ENCODE measurements around the gene PPM1J. TPM values are rescaled to one million over a fixed set of nuclear protein-coding genes. Genes with fewer than 3 reads are reported as not detected.
"Not testable (repeated sequence)": the region's sequence is repeated elsewhere in the genome, so short reads cannot be mapped to it uniquely, and the experiment has no call there.

PPM1J gene
- polyA plus RNA-seq, 3 donors = 0.28 to 0.75 (median 0.69) TPM

DNA sequence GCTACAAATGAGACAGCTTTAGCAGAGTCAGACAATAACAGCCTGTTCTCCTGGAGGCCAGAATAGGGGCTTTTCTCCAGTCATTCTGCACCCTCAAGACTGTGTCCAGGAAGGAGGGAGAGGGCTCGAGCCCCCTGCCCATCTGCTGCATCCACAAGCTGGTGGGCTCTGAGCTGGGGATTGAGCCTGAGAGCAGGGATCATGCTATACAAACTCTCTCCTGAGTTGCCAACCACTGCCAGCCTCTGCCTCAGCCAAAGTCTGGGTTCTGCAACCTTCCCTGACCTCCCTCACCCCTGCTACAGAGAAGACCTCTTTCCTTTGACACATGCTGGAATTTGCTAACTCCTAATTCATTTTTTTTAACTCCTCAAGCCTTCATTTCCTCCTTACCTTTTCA, 14.8 kb upstream of the PPM1J start:
- H3K27ac ChIP-seq (ENCODE audit: low read depth in 1 of 2, low read length in 2 of 2) = no peak overlapping the region
- no peak overlapping the region for H3K4me2 ChIP-seq (replicated peaks; ENCODE audit: extremely low read depth, low read length, poor library complexity, severe bottlenecking)
- intact Hi-C loops (cut with micrococcal nuclease) = no loop called here
- Mint-ChIP-seq H3K27me3 (ENCODE audit: low read depth in 3 of 3) (peaks cover 3 to 7% (median 5%) of the 10 kb centered on the region in 3 donors), H3K4me1 (peaks cover 10% of the 10 kb centered on the region), H3K9me3 (no peaks in the 10 kb centered on the region), H3K36me3 (no peaks in the 10 kb centered on the region), H3K4me3 (no peak overlapping the region), H3K27ac (no peak overlapping the region)
- no peaks in the 10 kb centered on the region for H3K9me3 ChIP-seq (replicated peaks in 1 of 2; ENCODE audit: control insufficient read depth in 1 of 2, insufficient read depth in 1 of 2, low read length in 2 of 2)
- no peaks in the 10 kb centered on the region for H4K20me1 ChIP-seq (ENCODE audit: insufficient read depth, low read length)
- DNase-seq = no peak
- H3K27me3 ChIP-seq (ENCODE audit: control insufficient read depth in 2 of 2, insufficient read depth in 2 of 2, low read length in 2 of 2) = no peaks in the 10 kb centered on the region
- no peaks in the 10 kb centered on the region for H3K36me3 ChIP-seq (replicated peaks in 1 of 2; ENCODE audit: control insufficient read depth in 1 of 2, insufficient read depth in 2 of 2, low read length in 2 of 2)
- H3K9ac ChIP-seq (ENCODE audit: insufficient read depth, low read length, poor library complexity, severe bottlenecking) = no peak overlapping the region
- H3K4me3 ChIP-seq (replicated peaks in 1 of 3; ENCODE audit: low read depth in 2 of 3, low read length in 3 of 3) = no peak overlapping the region
- no peak overlapping the region for H2AFZ ChIP-seq (ENCODE audit: insufficient read depth, low read depth, low read length, poor library complexity, severe bottlenecking)
- no peak for TF ChIP-seq CTCF (IDR thresholded peaks at IDR 0.05)
- no peaks in the 10 kb centered on the region for H3K79me2 ChIP-seq (ENCODE audit: insufficient read depth, low read length)
- WGBS (ENCODE audit: insufficient coverage) = 100% methylated on average over 1 of the region's 1 CpG
- H3K4me1 ChIP-seq (ENCODE audit: control insufficient read depth in 1 of 2, insufficient read depth in 2 of 2, low read length in 2 of 2) = no peaks in the 10 kb centered on the region

- H3K4me3 ChIP-seq (replicated peaks in 1 of 3; ENCODE audit: low read depth in 2 of 3, low read length in 3 of 3); H3K79me2 ChIP-seq (ENCODE audit: insufficient read depth, low read length); H3K27ac Mint-ChIP-seq; H3K9ac ChIP-seq (ENCODE audit: insufficient read depth, low read length, poor library complexity, severe bottlenecking); H3K36me3 ChIP-seq (replicated peaks in 1 of 2; ENCODE audit: control insufficient read depth in 1 of 2, insufficient read depth in 2 of 2, low read length in 2 of 2); intact Hi-C loops (cut with micrococcal nuclease); DNase-seq; H3K4me1 ChIP-seq (ENCODE audit: control insufficient read depth in 1 of 2, insufficient read depth in 2 of 2, low read length in 2 of 2); H3K27me3 Mint-ChIP-seq (ENCODE audit: low read depth in 3 of 3); H3K27me3 ChIP-seq (ENCODE audit: control insufficient read depth in 2 of 2, insufficient read depth in 2 of 2, low read length in 2 of 2); H3K9me3 ChIP-seq (replicated peaks in 1 of 2; ENCODE audit: control insufficient read depth in 1 of 2, insufficient read depth in 1 of 2, low read length in 2 of 2); H3K9me3 Mint-ChIP-seq; H3K36me3 Mint-ChIP-seq; H2AFZ ChIP-seq (ENCODE audit: insufficient read depth, low read depth, low read length, poor library complexity, severe bottlenecking); H3K4me2 ChIP-seq (replicated peaks; ENCODE audit: extremely low read depth, low read length, poor library complexity, severe bottlenecking); H3K27ac ChIP-seq (ENCODE audit: low read depth in 1 of 2, low read length in 2 of 2); H4K20me1 ChIP-seq (ENCODE audit: insufficient read depth, low read length); H3K4me3 Mint-ChIP-seq: not testable (repeated sequence)
- peaks cover 10% of the 10 kb centered on the region for H3K4me1 Mint-ChIP-seq
- WGBS (ENCODE audit: insufficient coverage) = no CpG with 5 or more reads among the region's 3 CpGs
Observed at GRCh38 chr1:112729011-112729410, 13.9 kb upstream of the PPM1J start.

DNA sequence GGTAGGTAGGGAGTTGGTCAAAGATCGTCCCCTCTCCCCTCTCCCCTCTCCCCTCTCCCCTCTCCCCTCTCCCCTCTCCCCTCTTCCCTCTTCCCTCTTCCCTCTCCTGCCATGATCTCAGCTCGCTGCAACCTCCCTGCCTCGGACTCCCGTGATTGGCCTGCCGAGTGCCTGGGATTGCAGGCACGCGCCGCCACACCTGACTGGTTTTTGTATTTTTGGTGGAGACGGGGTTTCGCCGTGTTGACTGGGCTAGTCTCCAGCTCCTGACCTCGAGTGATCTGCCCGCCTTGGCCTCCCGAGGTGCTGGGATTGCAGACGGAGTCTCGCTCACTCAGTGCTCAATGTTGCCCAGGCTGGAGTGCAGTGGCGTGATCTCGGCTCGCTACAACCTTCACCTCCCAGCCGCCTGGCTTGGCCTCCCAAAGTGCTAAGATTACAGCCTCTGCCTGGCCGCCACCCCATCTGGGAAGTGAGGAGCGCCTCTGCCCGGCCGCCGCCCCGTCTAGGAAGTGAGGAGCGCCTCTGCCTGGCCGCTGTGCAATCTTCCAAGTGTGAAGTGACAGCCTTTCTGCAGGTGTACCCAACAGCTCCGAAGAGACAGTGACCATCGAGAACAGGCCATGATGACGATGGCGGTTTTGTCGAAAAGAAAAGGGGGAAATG, 13.3 kb upstream of the PPM1J start:
- peaks cover 13% of the 10 kb centered on the region for H3K4me1 Mint-ChIP-seq
- H3K9ac ChIP-seq (ENCODE audit: insufficient read depth, low read length, poor library complexity, severe bottlenecking); H3K27ac ChIP-seq (ENCODE audit: low read depth in 1 of 2, low read length in 2 of 2); H3K9me3 Mint-ChIP-seq; H3K4me2 ChIP-seq (replicated peaks; ENCODE audit: extremely low read depth, low read length, poor library complexity, severe bottlenecking); H3K27me3 Mint-ChIP-seq (ENCODE audit: low read depth in 3 of 3); H4K20me1 ChIP-seq (ENCODE audit: insufficient read depth, low read length); DNase-seq; H3K4me3 Mint-ChIP-seq; H3K27me3 ChIP-seq (ENCODE audit: control insufficient read depth in 2 of 2, insufficient read depth in 2 of 2, low read length in 2 of 2); H3K36me3 ChIP-seq (replicated peaks in 1 of 2; ENCODE audit: control insufficient read depth in 1 of 2, insufficient read depth in 2 of 2, low read length in 2 of 2); H3K4me3 ChIP-seq (replicated peaks in 1 of 3; ENCODE audit: low read depth in 2 of 3, low read length in 3 of 3); H3K79me2 ChIP-seq (ENCODE audit: insufficient read depth, low read length); H3K4me1 ChIP-seq (ENCODE audit: control insufficient read depth in 1 of 2, insufficient read depth in 2 of 2, low read length in 2 of 2); H3K9me3 ChIP-seq (replicated peaks in 1 of 2; ENCODE audit: control insufficient read depth in 1 of 2, insufficient read depth in 1 of 2, low read length in 2 of 2); H2AFZ ChIP-seq (ENCODE audit: insufficient read depth, low read depth, low read length, poor library complexity, severe bottlenecking); H3K36me3 Mint-ChIP-seq; intact Hi-C loops (cut with micrococcal nuclease): not testable (repeated sequence)
- 95% methylated on average over 19 of the region's 33 CpGs for WGBS (ENCODE audit: insufficient coverage)
- peak overlapping the region in 1 of 7 donors; percentile 6 for H3K27ac Mint-ChIP-seq
